Measurements from ENCODE around the gene VTI1A. TPM values are rescaled to one million over a fixed set of nuclear protein-coding genes. Genes with fewer than 3 reads are reported as not detected.

VTI1A gene
- total RNA-seq, 1 donor from 2014 or later: 34.6 TPM

DNA sequence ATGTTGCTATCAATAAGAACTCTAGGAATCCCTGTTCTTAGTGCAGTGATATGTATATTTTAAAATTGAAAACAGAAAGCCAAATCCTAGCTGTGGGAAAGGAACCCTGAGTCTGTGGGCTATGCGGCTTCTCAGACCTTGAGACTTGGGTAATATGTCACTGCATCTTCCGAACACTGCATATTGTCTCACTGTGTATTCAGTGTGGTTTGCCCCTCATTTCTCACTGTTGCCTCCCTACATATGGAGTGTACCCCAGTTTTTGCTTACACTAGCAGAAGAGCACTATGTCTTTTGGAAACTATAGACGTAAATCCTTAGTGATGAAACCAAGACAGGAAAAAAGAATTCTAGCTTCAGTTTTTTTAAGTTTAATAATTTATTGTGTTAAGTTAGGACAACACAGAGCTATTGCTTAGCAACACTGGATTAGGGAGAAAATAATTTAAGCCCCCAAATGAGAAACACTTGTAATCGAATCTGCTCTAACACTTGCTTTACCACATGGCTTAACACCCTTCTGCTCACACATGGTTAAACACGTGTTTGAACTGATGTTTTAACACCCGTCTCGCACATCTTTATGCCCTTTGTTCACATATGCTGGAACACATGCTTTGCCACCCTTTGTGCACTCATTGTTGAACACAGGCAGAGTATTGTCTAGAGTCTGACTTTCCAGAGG, 251.3 kb downstream of the VTI1A start:
- no peaks in the 10 kb centered on the region for H3K27me3 Mint-ChIP-seq (ENCODE audit: low read depth)
- H3K27ac Mint-ChIP-seq: peak overlapping the region; percentile 55
- peaks cover 2% of the 10 kb centered on the region for H3K36me3 Mint-ChIP-seq
- TF ChIP-seq, protein P1, sequence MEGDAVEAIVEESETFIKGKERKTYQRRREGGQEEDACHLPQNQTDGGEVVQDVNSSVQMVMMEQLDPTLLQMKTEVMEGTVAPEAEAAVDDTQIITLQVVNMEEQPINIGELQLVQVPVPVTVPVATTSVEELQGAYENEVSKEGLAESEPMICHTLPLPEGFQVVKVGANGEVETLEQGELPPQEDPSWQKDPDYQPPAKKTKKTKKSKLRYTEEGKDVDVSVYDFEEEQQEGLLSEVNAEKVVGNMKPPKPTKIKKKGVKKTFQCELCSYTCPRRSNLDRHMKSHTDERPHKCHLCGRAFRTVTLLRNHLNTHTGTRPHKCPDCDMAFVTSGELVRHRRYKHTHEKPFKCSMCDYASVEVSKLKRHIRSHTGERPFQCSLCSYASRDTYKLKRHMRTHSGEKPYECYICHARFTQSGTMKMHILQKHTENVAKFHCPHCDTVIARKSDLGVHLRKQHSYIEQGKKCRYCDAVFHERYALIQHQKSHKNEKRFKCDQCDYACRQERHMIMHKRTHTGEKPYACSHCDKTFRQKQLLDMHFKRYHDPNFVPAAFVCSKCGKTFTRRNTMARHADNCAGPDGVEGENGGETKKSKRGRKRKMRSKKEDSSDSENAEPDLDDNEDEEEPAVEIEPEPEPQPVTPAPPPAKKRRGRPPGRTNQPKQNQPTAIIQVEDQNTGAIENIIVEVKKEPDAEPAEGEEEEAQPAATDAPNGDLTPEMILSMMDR (IDR thresholded peaks at IDR 0.05; ENCODE audit: unreplicated experiment): no peak
- no peaks in the 10 kb centered on the region for H3K9me3 Mint-ChIP-seq
- H3K4me1 Mint-ChIP-seq: peaks cover 20% of the 10 kb centered on the region
- H3K4me3 Mint-ChIP-seq: no peak overlapping the region
- no peak for DNase-seq (ENCODE audit: low spot score in 2 of 2, unreplicated experiment in 2 of 2)

DNA sequence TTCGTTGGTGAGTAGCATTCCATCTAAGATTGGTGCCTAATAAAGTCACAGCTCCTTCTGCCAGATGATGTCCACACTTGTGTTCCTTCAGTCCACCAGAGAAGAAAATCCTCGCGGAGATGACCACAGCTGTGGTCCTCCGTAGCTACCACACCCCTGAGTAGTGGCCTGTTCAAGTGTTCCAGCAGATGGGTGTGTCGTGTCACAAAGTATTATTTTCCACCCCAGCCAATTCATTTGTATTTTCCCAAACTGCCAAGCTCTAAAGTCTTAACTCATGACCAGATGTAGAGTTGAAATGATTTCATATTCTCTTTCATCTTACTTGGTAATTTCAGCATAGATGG, 251.8 kb downstream of the VTI1A start:
- Mint-ChIP-seq H3K9me3 (no peaks in the 10 kb centered on the region), H3K27me3 (ENCODE audit: low read depth) (no peaks in the 10 kb centered on the region), H3K4me3 (no peak overlapping the region), H3K27ac (no peak overlapping the region), H3K4me1 (peaks cover 20% of the 10 kb centered on the region), H3K36me3 (peaks cover 2% of the 10 kb centered on the region)
- DNase-seq (ENCODE audit: low spot score in 2 of 2, unreplicated experiment in 2 of 2): no peak
- TF ChIP-seq, protein P1 (IDR thresholded peaks at IDR 0.05; ENCODE audit: unreplicated experiment): no peak

DNA sequence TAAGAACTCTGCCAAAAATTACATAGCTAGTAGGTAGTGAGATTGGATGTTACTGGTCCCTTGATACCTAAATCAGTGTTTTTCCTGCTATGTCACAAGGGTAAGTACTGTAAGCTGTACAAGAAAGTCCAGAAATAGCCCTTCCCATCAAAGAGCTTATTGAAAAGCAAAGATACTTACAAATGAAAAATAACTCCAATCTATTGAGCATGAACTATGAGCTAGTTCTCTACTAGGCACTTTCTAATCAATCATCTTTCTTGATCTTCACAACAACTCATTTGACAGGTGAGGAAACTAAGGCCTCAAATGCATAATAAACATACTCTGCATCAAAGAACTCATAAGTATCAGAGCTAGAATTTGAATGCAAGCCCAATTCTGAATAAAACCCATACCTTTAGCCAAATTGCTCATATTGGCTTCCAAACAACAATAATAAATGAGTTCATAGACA, 253.2 kb downstream of the VTI1A start:
- Mint-ChIP-seq H3K27me3 (ENCODE audit: low read depth) (no peaks in the 10 kb centered on the region), H3K9me3 (no peaks in the 10 kb centered on the region), H3K4me1 (peaks cover 20% of the 10 kb centered on the region), H3K36me3 (peaks cover 2% of the 10 kb centered on the region), H3K4me3 (no peak overlapping the region), H3K27ac (no peak overlapping the region)
- DNase-seq (ENCODE audit: low spot score in 2 of 2, unreplicated experiment in 2 of 2): no peak
- TF ChIP-seq, protein P1 (IDR thresholded peaks at IDR 0.05; ENCODE audit: unreplicated experiment): no peak

DNA sequence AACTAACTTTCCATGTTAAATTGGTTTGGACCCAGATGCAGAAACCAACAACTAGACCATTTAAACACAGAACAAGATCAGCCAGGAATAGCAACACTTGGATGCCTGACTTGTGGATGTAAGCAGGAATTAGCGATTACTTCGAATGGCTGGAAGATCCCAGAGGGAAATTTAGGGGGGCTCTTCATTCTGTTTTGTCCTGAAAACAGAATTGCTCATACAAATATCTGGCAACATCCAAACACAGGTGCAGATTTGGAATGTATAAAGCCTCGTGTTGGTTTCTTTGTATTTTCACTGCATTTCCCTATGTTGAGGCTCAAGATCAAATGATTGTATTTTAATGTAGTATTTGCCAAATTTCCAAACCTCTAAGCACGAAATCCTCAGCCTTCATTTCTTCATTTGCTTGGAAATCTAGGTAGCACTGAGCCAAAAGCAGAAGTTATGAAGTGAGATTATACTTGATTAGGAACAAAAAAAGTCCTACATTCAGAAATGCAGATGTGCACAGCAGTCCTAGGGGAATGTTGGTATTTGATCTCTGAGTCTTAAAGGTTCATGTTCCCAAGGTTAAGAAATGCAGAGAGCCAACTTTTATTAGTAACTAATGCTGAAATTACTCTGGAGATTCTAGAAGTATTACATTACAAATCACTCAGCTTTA, 254.3 kb downstream of the VTI1A start:
- Mint-ChIP-seq H3K4me3 (no peak overlapping the region), H3K27ac (no peak overlapping the region)

DNA sequence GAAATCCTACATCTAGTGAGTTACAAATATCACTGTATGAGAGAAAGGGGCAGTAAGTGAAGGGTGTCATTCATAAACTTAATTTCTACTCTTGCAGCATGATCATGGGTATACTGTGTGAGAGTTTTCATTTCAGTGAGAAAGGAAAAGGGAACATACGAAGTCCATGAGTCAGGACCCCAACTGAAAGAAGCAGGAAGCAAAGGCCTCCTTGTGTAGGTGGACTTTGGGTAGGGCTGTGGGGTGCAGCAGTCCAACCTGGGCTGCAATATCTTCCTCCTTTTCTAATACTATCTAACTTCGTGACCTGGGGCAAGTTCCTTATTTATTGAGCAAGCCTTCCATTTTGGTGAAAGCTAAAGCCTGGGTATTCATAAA, 254.9 kb downstream of the VTI1A start:
- Mint-ChIP-seq H3K27me3 (ENCODE audit: low read depth) (no peaks in the 10 kb centered on the region), H3K27ac (no peak overlapping the region)

More for the DNA sequence above, 254.3 kb downstream of the VTI1A start:
- H3K4me1 Mint-ChIP-seq: peaks cover 18% of the 10 kb centered on the region
- H3K27me3 Mint-ChIP-seq (ENCODE audit: low read depth): no peaks in the 10 kb centered on the region
- no peak for DNase-seq (ENCODE audit: low spot score in 2 of 2, unreplicated experiment in 2 of 2)
- H3K36me3 Mint-ChIP-seq: peaks cover 2% of the 10 kb centered on the region
- TF ChIP-seq, protein P1 (IDR thresholded peaks at IDR 0.05; ENCODE audit: unreplicated experiment): no peak
- no peaks in the 10 kb centered on the region for H3K9me3 Mint-ChIP-seq

More for the DNA sequence above, 254.9 kb downstream of the VTI1A start:
- DNase-seq (ENCODE audit: low spot score in 2 of 2, unreplicated experiment in 2 of 2): no peak
- Mint-ChIP-seq H3K4me3 (no peak overlapping the region), H3K4me1 (peaks cover 12% of the 10 kb centered on the region), H3K36me3 (peaks cover 2% of the 10 kb centered on the region), H3K9me3 (no peaks in the 10 kb centered on the region)
- TF ChIP-seq, protein P1 (IDR thresholded peaks at IDR 0.05; ENCODE audit: unreplicated experiment): no peak
